Trophoblast cell (in vitro differentiated cells and primary cell): Measurements from ENCODE around the gene HTT.

Experiments used
- DNase-seq, 2 donors: peaks; one replicate each; pipeline ENCODE4 v3.0.0-alpha.2; 2016
- H2AFZ ChIP-seq: 2 replicates; pipeline ENCODE4 v1.6.1; 2013; ENCODE audit warnings: low read length, moderate library complexity, mild to moderate bottlenecking; ENCODE audit not compliant: insufficient read depth, poor library complexity
- H2AK5ac ChIP-seq: 2 replicates; pipeline ENCODE4 v1.6.1; 2013; ENCODE audit warnings: mild to moderate bottlenecking, low read length
- H2BK120ac ChIP-seq: 2 replicates; pipeline ENCODE4 v1.6.1; 2013; ENCODE audit warnings: low read length, mild to moderate bottlenecking, moderate library complexity; ENCODE audit not compliant: insufficient read depth, poor library complexity
- H2BK12ac ChIP-seq: 2 replicates; pipeline ENCODE4 v1.6.1; 2013; ENCODE audit warnings: mild to moderate bottlenecking, low read length, moderate library complexity
- H2BK5ac ChIP-seq: 2 replicates; pipeline ENCODE4 v1.6.1; 2013; ENCODE audit warnings: low read length, low read depth, moderate library complexity, mild to moderate bottlenecking; ENCODE audit not compliant: poor library complexity
- H3K14ac ChIP-seq: 2 replicates; pipeline ENCODE4 v1.6.1; 2013; ENCODE audit warnings: mild to moderate bottlenecking, low read length
- H3K18ac ChIP-seq: 2 replicates; pipeline ENCODE4 v1.6.1; 2013; ENCODE audit warnings: mild to moderate bottlenecking, low read length
- H3K23ac ChIP-seq: 2 replicates; pipeline ENCODE4 v1.6.1; 2013; ENCODE audit warnings: low read length
- H3K27ac ChIP-seq: 2 replicates; pipeline ENCODE4 v1.5.1; 2013; ENCODE audit warnings: low read depth, mild to moderate bottlenecking, inconsistent platforms, low read length, moderate library complexity
- H3K27me3 ChIP-seq: 2 replicates; pipeline ENCODE4 v1.6.1; 2013; ENCODE audit warnings: inconsistent platforms, mild to moderate bottlenecking, low read length, moderate library complexity; ENCODE audit not compliant: insufficient read depth
- H3K36me3 ChIP-seq, 2 experiments: 1 replicate in 1 of 2; 2 replicates in 1 of 2; pipeline ENCODE4 v1.6.1; 2013; ENCODE audit warnings: low read length in 2 of 2, mild to moderate bottlenecking in 2 of 2, moderate library complexity in 1 of 2; ENCODE audit not compliant: insufficient read depth in 2 of 2, control insufficient read depth in 1 of 2
- H3K4ac ChIP-seq: 2 replicates; pipeline ENCODE4 v1.6.1; 2013; ENCODE audit warnings: low read depth, mild to moderate bottlenecking, low read length, moderate library complexity
- H3K4me1 ChIP-seq, 2 experiments: 1 replicate in 1 of 2; 2 replicates in 1 of 2; pipeline ENCODE4 v1.6.1; 2013; ENCODE audit warnings: low read length in 2 of 2, mild to moderate bottlenecking in 2 of 2, moderate library complexity in 1 of 2; ENCODE audit not compliant: insufficient read depth in 2 of 2, control insufficient read depth in 1 of 2
- H3K4me2 ChIP-seq: 2 replicates; pipeline ENCODE4 v1.6.1; 2013; ENCODE audit warnings: inconsistent platforms, mild to moderate bottlenecking, low read length, moderate library complexity
- H3K4me3 ChIP-seq: 2 replicates; pipeline ENCODE4 v1.5.1; 2013; ENCODE audit warnings: mild to moderate bottlenecking, low read depth, low read length, inconsistent platforms
- H3K79me1 ChIP-seq: one replicate; pipeline ENCODE4 v1.6.1; 2013; ENCODE audit warnings: low read length
- H3K79me2 ChIP-seq: 2 replicates; pipeline ENCODE4 v1.6.1; 2013; ENCODE audit warnings: low read length, mild to moderate bottlenecking; ENCODE audit not compliant: control insufficient read depth, insufficient read depth, poor library complexity
- H3K9ac ChIP-seq: 2 replicates; pipeline ENCODE4 v1.6.1; 2013; ENCODE audit warnings: mild to moderate bottlenecking, low read length
- H3K9me3 ChIP-seq: 2 replicates; pipeline ENCODE4 v1.6.1; 2013; ENCODE audit warnings: low read depth, mild to moderate bottlenecking, control low read depth, inconsistent platforms, low read length; ENCODE audit not compliant: insufficient read depth
- H4K12ac ChIP-seq: 2 replicates; pipeline ENCODE4 v1.6.1; 2013; ENCODE audit warnings: low read depth, mild to moderate bottlenecking, low read length, moderate library complexity
- H4K8ac ChIP-seq: 2 replicates; pipeline ENCODE4 v1.6.1; 2013; ENCODE audit warnings: low read depth, mild to moderate bottlenecking, low read length, moderate library complexity
- H4K91ac ChIP-seq: one replicate; pipeline ENCODE4 v1.6.1; 2013; ENCODE audit warnings: low read depth, mild to moderate bottlenecking, low read length, moderate library complexity
- WGBS: extraction: QIAGEN DNeasy Blood & Tissue Kit; methylation state at CpG from one replicate; pipeline ENCODE4 v1.1.7; 2013; ENCODE audit warnings: missing lambda C conversion rate; ENCODE audit not compliant: insufficient read length, insufficient coverage; ENCODE audit errors: extremely low coverage; 5-methylcytosine and 5-hydroxymethylcytosine counted together

Gene HTT

DNA sequence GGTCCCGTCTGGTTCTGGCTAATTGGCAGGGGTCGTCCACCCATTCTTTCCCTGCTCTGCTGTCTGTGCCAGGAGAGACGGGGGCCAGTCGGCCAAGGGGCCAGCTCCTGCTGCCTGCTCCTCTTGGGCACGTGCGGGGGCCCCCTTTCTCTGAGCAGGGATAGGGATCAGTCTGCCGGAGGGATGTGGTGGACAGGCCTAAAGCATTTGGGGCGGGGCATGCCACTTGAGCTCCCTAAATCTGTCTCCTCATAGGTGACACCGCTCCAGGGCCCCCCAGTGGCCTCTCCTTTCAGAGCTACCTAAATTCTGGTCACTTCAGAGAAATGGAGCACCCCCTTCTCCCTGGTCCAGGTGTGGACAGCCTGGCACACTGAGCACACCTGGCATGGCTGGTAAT lies 170.3 kb downstream of the HTT start:
- Histone ChIP-seq H3K4me3 (no peak overlapping the region), H3K9ac (no peak overlapping the region), H3K9me3 (no peaks in the 10 kb centered on the region), H2BK5ac (no peak overlapping the region), H2AK5ac (no peak overlapping the region), H2AFZ (no peak overlapping the region), H4K91ac (no peak overlapping the region), H4K8ac (no peak overlapping the region), H3K4me2 (no peak overlapping the region), H3K36me3 (peaks cover 31 to 34% of the 10 kb centered on the region in 2 experiments), H3K79me1 (no peaks in the 10 kb centered on the region), H3K27ac (no peak overlapping the region), H3K18ac (no peak overlapping the region), H2BK12ac (no peak overlapping the region), H3K23ac (no peak overlapping the region), H4K12ac (no peak overlapping the region), H3K27me3 (no peaks in the 10 kb centered on the region), H3K4ac (no peak overlapping the region), H3K4me1 (no peaks in the 10 kb centered on the region), H2BK120ac (no peak overlapping the region), H3K79me2 (no peaks in the 10 kb centered on the region), H3K14ac (no peak overlapping the region)
- no CpG with 5 or more reads among the region's 9 CpGs for WGBS
- no peak for DNase-seq

DNA sequence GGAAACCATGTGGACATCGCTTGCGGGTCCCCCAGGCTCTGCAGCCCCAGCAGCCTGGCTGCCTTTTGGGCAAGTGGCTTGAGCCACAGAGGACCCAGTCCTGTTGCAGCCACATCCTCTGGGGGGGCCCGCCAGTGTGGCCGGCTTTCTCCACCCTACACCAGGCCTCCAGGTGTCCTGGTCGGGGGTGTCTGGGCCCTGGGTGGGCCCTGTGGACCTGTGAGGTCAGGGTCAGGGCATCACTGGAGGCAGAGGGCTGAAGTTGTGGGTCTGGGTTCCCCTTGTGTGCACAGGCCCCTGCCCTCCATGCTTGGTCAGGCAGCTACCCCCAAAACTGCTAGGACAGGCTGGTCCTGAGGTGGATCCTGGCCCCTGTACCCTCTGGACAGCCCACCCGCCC lies 171.2 kb downstream of the HTT start:
- no peaks in the 10 kb centered on the region for H3K9me3 ChIP-seq
- DNase-seq = no peak
- H3K4me2 ChIP-seq = no peak overlapping the region
- H3K79me1 ChIP-seq = no peaks in the 10 kb centered on the region
- no CpG with 5 or more reads among the region's 6 CpGs for WGBS
- H4K8ac ChIP-seq = no peak overlapping the region
- no peak overlapping the region for H3K4ac ChIP-seq
- H2BK5ac ChIP-seq = no peak overlapping the region
- H3K27me3 ChIP-seq = no peaks in the 10 kb centered on the region
- H3K9ac ChIP-seq = no peak overlapping the region
- no peak overlapping the region for H2BK12ac ChIP-seq
- H3K14ac ChIP-seq = no peak overlapping the region
- H3K36me3 ChIP-seq = peaks cover 24 to 26% of the 10 kb centered on the region in 2 experiments
- H3K23ac ChIP-seq = no peak overlapping the region
- no peak overlapping the region for H2AK5ac ChIP-seq
- no peak overlapping the region for H3K18ac ChIP-seq
- no peak overlapping the region for H4K91ac ChIP-seq
- H4K12ac ChIP-seq = no peak overlapping the region
- H2AFZ ChIP-seq = no peak overlapping the region
- no peaks in the 10 kb centered on the region for H3K4me1 ChIP-seq
- no peak overlapping the region for H3K4me3 ChIP-seq
- H3K79me2 ChIP-seq = no peaks in the 10 kb centered on the region
- no peak overlapping the region for H3K27ac ChIP-seq
- no peak overlapping the region for H2BK120ac ChIP-seq

- Histone ChIP-seq H4K12ac (no peak overlapping the region), H3K9me3 (no peaks in the 10 kb centered on the region), H3K4me2 (no peak overlapping the region), H3K18ac (no peak overlapping the region), H3K4ac (no peak overlapping the region), H3K4me3 (no peak overlapping the region), H3K4me1 (no peaks in the 10 kb centered on the region), H3K23ac (no peak overlapping the region), H3K79me2 (no peaks in the 10 kb centered on the region), H2BK5ac (no peak overlapping the region), H2BK12ac (no peak overlapping the region), H3K79me1 (no peaks in the 10 kb centered on the region), H3K9ac (no peak overlapping the region), H2AFZ (no peak overlapping the region), H3K27ac (no peak overlapping the region), H3K36me3 (peaks cover 14 to 15% of the 10 kb centered on the region in 2 experiments), H2BK120ac (no peak overlapping the region), H4K91ac (no peak overlapping the region), H4K8ac (no peak overlapping the region), H2AK5ac (no peak overlapping the region), H3K14ac (no peak overlapping the region), H3K27me3 (no peaks in the 10 kb centered on the region)
- DNase-seq = no peak
- WGBS = no CpG with 5 or more reads among the region's 16 CpGs
Measured at GRCh38 chr4:3246458-3247398, 172.2 kb downstream of the HTT start.

DNA sequence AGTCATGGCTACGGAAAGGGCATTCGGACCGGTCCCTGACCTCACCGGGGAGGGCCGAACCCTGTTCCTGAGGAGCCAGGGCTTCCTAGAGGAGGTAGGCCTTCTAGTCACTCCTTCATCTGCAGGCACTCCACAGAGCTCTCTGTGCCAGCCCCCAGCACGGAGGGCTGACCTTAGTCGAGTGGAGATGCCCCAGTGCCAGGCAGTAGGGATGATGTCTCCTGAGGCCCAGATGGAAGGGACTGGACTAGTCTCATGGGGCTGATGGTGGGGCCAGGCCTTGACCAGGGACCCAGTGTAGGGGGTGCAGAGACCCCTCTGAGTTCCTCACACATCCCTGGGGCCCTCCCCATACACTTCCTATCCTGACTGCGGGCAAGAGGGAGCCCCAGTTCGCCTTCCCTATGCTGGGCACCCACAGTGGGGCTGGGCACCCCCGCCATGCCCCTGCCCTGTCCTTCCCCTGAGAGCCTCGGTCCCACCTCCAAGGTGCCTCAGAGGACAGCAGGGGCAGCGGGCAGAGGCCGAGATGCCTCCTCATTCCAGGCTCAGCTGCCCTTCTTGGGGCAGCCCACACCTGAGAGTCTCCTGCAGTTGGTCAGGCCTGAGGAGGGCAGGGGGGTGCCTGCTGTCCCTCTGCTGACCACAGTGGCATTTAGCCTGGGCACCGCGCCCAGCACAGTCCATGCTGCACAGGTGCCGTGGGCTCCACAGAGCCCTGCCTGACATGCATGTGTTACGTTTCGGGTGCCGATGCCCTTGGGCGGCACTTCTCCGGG lies 173.1 kb downstream of the HTT start:
- Histone ChIP-seq H3K9me3 (no peaks in the 10 kb centered on the region), H3K4ac (no peak overlapping the region), H3K23ac (no peak overlapping the region), H2BK5ac (no peak overlapping the region), H3K79me1 (no peaks in the 10 kb centered on the region), H3K18ac (no peak overlapping the region), H4K91ac (no peak overlapping the region), H2BK120ac (no peak overlapping the region), H3K36me3 (peaks cover 9 to 10% of the 10 kb centered on the region in 2 experiments), H4K12ac (no peak overlapping the region), H3K27me3 (no peaks in the 10 kb centered on the region), H2BK12ac (no peak overlapping the region), H3K9ac (no peak overlapping the region), H3K4me2 (no peak overlapping the region), H3K79me2 (no peaks in the 10 kb centered on the region), H3K27ac (no peak overlapping the region), H3K4me1 (no peaks in the 10 kb centered on the region), H3K4me3 (no peak overlapping the region), H3K14ac (no peak overlapping the region), H2AFZ (no peak overlapping the region), H4K8ac (no peak overlapping the region), H2AK5ac (no peak overlapping the region)
- DNase-seq = no peak
- no CpG with 5 or more reads among the region's 21 CpGs for WGBS
